ENCODE measurements around the gene CALD1. TPM values are rescaled to one million over a fixed set of nuclear protein-coding genes. Genes with fewer than 3 reads are reported as not detected.

CALD1 gene
- total RNA-seq, 6 experiments from 2014 or later: 1,066 to 1,726 (median 1,102) TPM

DNA sequence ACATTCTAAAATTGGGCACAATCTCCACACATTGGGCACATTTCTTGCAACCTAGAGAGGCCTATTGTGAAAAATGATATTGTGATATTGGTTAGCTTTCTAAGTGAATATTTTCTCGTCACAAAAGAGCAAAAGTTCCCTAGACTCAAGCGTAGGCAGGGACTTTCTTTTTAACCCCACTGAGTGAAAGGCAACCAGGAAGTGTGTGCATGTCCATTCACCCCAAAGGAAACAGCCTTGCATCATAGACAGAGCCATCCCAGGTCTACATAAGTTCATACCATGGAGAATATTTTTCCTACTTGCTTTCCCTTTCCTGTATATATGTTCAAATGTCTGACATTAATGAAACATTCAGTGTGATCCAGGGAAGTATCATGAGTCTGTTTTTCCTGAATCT, 122.6 kb downstream of the CALD1 start:
- TF ChIP-seq CTCF (IDR thresholded peaks at IDR 0.05): no peak
- no peak for DNase-seq
- Mint-ChIP-seq H3K36me3 (ENCODE audit: low read depth) (peaks cover 65% of the 10 kb centered on the region), H3K4me1 (ENCODE audit: low read depth) (peaks cover 88% of the 10 kb centered on the region), H3K27me3 (ENCODE audit: insufficient read depth) (peaks cover 54% of the 10 kb centered on the region), H3K9me3 (peaks cover 27% of the 10 kb centered on the region; the same call in 1 of the 2 replicates), H3K4me3 (peak overlapping the region; percentile 24; the same call in 1 of the 2 replicates), H3K27ac (peak overlapping the region; percentile 77)

DNA sequence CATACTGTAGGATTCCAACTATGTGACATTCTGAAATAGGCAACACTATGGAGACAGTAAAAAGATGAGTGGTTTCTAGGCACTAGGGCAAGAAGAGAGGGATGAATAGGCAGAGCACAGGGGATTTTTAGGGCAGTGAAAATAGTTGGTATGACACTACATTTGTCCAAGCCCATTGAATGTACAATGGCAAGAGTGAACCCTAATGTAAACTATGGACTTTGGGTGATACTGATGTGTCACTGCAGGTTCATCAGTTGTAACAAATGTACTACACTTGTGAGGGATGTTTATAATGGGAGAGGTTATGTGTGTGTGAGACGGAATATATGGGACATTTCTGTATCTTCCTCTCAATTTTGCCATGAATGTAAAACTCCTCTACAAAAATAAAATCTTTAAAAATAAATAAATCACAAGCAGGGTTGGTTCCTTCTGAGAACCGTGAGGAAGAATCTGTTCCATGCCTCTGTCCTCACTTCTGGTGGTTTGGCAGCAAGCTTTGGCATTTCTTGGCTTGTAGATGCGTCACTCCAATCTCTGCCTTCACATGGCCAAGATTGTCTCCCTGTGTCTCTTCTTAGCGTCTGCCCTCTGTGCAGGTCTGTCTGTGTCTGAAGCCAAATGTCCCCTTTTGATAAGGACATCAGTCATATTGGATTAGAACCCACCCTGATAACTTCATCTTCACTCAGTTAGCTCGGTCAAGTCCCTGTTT, 123.8 kb downstream of the CALD1 start:
- H3K4me1 Mint-ChIP-seq (ENCODE audit: low read depth): peaks cover 94% of the 10 kb centered on the region

GRCh38 chr7:134905375-134905774, 125.9 kb downstream of the CALD1 start:
- TF ChIP-seq CTCF (IDR thresholded peaks at IDR 0.05): peak; percentile 46
- Mint-ChIP-seq H3K27me3 (ENCODE audit: insufficient read depth) (peaks cover 67% of the 10 kb centered on the region), H3K4me3 (peak overlapping the region; percentile 77), H3K4me1 (ENCODE audit: low read depth) (peaks cover 99% of the 10 kb centered on the region), H3K27ac (peak overlapping the region; percentile 84), H3K9me3 (peaks cover 29% of the 10 kb centered on the region; the same call in 1 of the 2 replicates), H3K36me3 (ENCODE audit: low read depth) (peaks cover 58% of the 10 kb centered on the region)
- DNase-seq: peak; percentile 85

More for the DNA sequence above, 123.8 kb downstream of the CALD1 start:
- H3K9me3 Mint-ChIP-seq: peaks cover 24% of the 10 kb centered on the region; the same call in 1 of the 2 replicates
- H3K4me3 Mint-ChIP-seq: peak overlapping the region; percentile 6; the same call in 1 of the 2 replicates
- peaks cover 63% of the 10 kb centered on the region for H3K27me3 Mint-ChIP-seq (ENCODE audit: insufficient read depth)
- H3K27ac Mint-ChIP-seq: peak overlapping the region; percentile 58
- no peak for TF ChIP-seq CTCF (IDR thresholded peaks at IDR 0.05)
- peaks cover 59% of the 10 kb centered on the region for H3K36me3 Mint-ChIP-seq (ENCODE audit: low read depth)
- DNase-seq: no peak

DNA sequence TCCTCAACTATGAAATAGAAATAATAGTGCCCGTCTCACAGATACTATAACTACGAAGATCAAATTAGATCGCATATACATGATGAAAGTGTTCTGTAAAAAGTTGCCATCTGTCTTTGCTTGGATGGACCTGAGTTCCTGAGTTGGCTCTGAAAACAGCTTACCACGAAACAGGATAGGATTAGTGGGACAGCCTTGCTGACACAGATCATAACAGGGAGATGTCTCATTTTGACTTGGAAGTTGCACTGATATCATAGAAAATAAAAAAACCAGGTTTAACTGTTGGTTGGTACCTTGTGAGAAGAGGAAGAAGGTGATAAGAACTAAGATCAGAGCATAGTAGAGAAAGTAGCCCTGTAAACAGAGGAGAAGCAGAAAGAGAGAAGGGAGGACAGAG, 127.6 kb downstream of the CALD1 start:
- peaks cover 59% of the 10 kb centered on the region for H3K27me3 Mint-ChIP-seq (ENCODE audit: insufficient read depth)
- peak overlapping the region; percentile 84 for H3K27ac Mint-ChIP-seq
- no peak for TF ChIP-seq CTCF (IDR thresholded peaks at IDR 0.05)
- peaks cover 99% of the 10 kb centered on the region for H3K4me1 Mint-ChIP-seq (ENCODE audit: low read depth)
- peak overlapping the region; percentile 57 for H3K4me3 Mint-ChIP-seq
- H3K9me3 Mint-ChIP-seq: peaks cover 26% of the 10 kb centered on the region; the same call in 1 of the 2 replicates
- peaks cover 58% of the 10 kb centered on the region for H3K36me3 Mint-ChIP-seq (ENCODE audit: low read depth)
- no peak for DNase-seq

- Mint-ChIP-seq H3K27me3 (ENCODE audit: insufficient read depth) (peaks cover 66% of the 10 kb centered on the region), H3K4me3 (peak overlapping the region; percentile 57), H3K4me1 (ENCODE audit: low read depth) (peaks cover 99% of the 10 kb centered on the region), H3K27ac (peak overlapping the region; percentile 89), H3K36me3 (ENCODE audit: low read depth) (peaks cover 59% of the 10 kb centered on the region), H3K9me3 (peaks cover 30% of the 10 kb centered on the region; the same call in 1 of the 2 replicates)
- TF ChIP-seq CTCF (IDR thresholded peaks at IDR 0.05): no peak
- DNase-seq: peak; percentile 23
Observed at GRCh38 chr7:134907639-134908038, 128.2 kb downstream of the CALD1 start.
